HS-5 (cell line): ENCODE data around the gene CYB5RL.
A peak's percentile ranks its signal among the peaks of the same experiment; 100 is the strongest.
"Not testable (repeated sequence)": the region's sequence is repeated elsewhere in the genome, so short reads cannot be mapped to it uniquely, and the experiment has no call there.

Experiments
- DNase-seq: peaks from one replicate; pipeline ENCODE4 v3.0.0-alpha.2; 2012; ENCODE audit warnings: low read depth

CYB5RL gene

DNA sequence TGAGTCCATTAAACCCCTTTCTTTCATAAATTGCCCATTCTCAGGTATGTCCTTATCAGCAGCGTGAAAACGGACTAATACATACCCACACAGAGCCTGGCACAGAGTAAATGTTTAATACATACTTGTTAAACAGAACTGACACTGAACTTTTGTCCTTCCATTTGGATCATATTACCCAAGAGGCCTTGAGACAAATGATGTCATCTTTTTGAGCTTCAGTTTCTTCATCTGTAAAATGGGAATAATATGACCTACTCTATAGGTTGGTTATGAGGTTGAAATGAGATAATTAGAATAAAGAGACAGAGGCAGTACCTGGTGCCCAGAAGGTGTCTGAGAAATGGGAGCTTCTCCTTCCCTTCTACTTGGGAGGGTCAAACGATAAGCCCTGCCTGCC lies 13.8 kb downstream of the CYB5RL start:
- DNase-seq: no peak

GRCh38 chr1:54180701-54181360 lies 19.0 kb downstream of the CYB5RL start:
- no peak for DNase-seq

- DNase-seq: no peak
Measured at GRCh38 chr1:54178296-54179070, 21.3 kb downstream of the CYB5RL start.

- DNase-seq: no peak
Measured at GRCh38 chr1:54177726-54178125, 22.1 kb downstream of the CYB5RL start.

DNA sequence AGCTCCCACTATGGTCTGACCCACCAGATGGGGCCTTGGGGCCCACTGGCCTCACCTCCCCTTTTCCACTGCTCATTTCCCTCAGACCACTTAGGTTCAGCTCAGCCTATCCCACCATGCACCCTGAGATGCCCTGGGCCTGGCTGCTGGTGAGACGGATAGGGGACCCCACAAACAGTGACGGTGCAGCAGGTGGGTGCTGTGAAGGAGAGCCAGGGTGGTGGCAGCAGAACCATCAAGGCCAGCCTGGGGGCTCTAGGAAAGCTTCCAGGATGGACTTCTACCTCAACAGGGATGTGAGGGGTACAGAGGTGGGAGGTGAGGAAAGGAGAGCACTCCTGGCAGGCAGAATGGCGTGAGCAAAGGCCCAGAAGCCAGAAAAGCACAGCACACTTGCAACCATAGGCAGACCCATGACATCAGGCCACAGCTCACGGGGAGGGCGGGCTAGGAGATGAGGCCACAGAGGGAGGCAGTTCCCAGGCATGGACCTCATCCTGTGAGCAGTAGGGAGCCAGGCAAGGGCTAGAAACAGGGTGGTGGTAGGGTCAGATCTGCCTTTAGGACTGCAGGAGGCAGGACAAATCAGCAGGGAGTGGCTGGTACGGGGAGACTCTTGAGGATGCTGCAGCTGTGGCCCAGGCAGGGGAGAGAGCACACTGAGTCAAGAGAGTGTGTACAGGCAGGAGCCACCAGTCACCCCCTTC lies 23.1 kb downstream of the CYB5RL start:
- DNase-seq: no peak

DNA sequence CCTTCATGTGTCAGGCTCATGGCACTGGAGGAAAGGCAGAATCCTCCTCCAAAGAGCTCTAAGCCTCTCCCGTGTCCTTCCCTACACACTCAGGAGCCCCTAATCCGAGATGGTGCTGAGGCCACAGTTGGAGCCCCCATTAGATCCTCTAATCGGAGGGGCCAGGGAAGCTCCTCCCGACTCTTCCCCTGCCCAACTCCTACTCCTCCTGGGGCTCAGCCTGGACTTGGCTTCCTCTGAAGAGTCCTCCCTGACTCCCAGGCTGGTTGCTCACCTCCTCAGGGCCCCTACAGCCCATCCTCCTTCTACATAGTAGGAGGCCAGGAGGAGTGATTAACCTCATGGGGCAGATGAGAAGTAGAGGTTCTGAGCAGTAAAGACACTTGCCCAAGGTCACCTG lies 25.7 kb downstream of the CYB5RL start:
- DNase-seq: no peak

GRCh38 chr1:54173681-54174080 lies 26.1 kb downstream of the CYB5RL start:
- no peak for DNase-seq

DNA sequence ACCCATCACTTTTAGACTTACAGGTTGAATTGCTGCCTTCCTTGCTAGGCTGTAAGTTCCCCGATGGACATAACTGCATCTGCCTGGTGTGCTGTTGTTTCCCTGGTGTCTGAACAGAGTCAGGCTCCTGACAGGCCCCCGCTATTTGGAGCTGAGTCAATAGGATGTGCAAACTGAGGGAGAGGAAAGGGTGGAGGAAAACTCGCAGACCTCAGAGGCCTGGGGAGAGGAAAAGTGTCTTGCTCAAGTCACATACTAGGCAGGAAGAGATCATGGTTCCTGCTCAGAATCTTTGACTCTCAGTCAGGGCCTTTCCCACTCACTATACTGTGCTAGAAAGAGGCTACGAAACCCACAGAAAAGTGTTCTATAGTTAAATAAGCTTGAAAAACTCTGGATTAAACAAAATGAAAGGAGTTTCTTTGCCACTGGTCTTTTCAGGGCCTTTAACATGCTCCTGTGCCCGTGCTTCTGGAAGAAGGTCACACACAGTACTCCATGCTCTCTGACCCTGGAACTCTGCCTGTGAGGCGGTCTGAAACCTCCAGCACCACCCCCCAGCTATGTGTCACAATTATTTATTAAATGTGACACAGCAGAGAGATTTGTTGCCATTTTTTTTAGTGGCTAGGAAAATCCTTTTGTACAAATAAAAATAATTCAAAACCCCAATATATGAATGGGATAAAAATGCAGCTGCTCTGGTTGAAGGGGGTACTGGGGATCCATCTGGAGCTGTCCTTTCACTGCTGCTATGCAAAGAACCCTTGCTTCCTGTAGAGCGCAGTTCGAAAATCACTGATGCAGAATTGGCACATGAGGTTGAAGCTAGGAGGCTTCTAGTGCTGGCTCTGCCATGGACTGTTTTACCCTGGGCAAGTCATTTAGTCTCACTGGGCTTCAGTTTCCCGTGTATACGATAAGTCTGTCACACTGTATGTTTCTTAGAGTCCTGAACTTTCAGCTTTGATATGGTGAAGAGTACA lies 26.9 kb downstream of the CYB5RL start:
- DNase-seq: no peak

GRCh38 chr1:54171606-54172005 lies 28.2 kb downstream of the CYB5RL start:
- no peak for DNase-seq

DNA sequence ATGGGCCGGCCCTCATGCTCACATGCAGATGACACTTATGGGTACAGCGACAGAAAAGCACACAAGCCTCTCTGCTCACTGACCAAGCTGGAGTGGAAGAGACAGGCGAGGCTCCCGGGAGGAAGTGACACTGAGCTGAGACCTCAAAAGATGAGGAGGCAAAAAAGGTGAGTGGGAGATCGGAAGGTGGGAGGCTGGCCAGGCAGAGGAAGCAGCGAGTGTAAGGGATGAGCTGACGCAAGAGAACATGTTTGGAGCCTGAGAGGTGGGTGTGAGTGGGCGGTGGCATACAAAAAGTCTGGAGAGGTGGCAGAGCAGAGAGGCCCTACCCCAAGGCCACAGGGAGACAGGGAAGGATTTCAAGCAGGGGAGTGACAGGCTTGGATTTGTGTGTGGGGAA lies 28.8 kb downstream of the CYB5RL start:
- DNase-seq: no peak

DNA sequence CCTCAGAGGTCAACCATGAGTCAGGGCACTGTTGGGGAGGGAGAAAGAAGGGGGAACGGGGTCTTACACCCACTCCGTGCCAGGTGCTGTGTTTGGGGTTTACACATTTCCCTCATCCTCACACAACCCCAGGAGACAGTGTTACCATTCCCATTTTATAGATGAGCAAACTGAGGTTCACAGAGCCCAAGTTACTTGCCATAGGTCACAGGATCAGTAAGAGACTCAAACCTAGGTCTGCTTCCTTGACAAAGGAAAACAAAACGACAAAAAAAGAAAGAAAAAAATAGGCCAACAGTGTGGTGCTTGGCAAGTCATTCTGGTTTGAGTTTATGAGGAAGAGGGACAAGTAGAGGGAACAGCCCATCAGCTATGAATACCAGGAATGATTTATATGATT lies 30.8 kb downstream of the CYB5RL start:
- no peak for DNase-seq

- DNase-seq: no peak
Measured at GRCh38 chr1:54168206-54168965, 31.4 kb downstream of the CYB5RL start.

GRCh38 chr1:54167422-54168139 lies 32.2 kb downstream of the CYB5RL start:
- DNase-seq: peak; percentile 22

GRCh38 chr1:54166357-54166756 lies 33.5 kb downstream of the CYB5RL start:
- not testable (repeated sequence) for DNase-seq

- DNase-seq: no peak
Measured at GRCh38 chr1:54165146-54165545, 34.7 kb downstream of the CYB5RL start.

DNA sequence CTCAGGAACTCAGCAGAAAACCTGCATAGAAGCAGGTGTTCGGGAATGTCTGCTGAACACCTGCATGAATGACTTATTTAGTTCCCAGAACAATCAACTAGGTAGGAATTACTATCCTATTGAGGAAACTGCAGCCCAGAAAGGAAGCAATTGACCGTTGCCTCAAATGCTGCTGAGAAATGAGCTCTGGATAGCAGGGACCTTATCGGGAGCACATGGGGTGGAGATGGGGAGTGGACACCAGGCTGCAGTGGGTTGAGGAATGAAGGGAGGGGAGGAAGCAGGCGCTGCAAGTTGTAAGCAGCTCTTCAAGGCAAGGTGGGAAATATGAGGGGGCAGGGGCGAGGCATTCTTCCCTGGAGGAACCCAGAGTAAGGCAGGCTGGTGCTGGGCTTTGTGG lies 36.3 kb downstream of the CYB5RL start:
- DNase-seq: no peak

GRCh38 chr1:54163051-54163450 lies 36.8 kb downstream of the CYB5RL start:
- DNase-seq: no peak

- DNase-seq: no peak
Measured at GRCh38 chr1:54161495-54162168, 38.2 kb downstream of the CYB5RL start.

GRCh38 chr1:54160351-54160750 lies 39.5 kb downstream of the CYB5RL start:
- DNase-seq: no peak
